BE2C (cell line): Measurements from ENCODE around the gene HRCT1.

Experiments used
- DNase-seq: peaks from one replicate; pipeline ENCODE4 v3.0.0-alpha.2; 2020
- H3K27me3 ChIP-seq: fragments of 250-450 bp; sonication (Bioruptor Pico); 2 replicates; pipeline ENCODE4 v1.5.1; 2020; ENCODE audit warnings: mild to moderate bottlenecking
- H3K36me3 ChIP-seq: fragments of 250-450 bp; sonication (Bioruptor Pico); 2 replicates; pipeline ENCODE4 v1.5.1; 2020; ENCODE audit warnings: mild to moderate bottlenecking
- H3K4me1 ChIP-seq: fragments of 250-450 bp; sonication (Bioruptor Pico); 2 replicates; pipeline ENCODE4 v1.5.1; 2020
- H3K4me3 ChIP-seq: 2 replicates; pipeline ENCODE4 v1.5.1; 2011; ENCODE audit warnings: low read depth, low read length
- H3K9me3 ChIP-seq: fragments of 250-450 bp; sonication (Bioruptor Pico); 2 replicates; pipeline ENCODE4 v1.5.1; 2020
- CTCF ChIP-seq: IDR thresholded peaks from 2 replicates; pipeline ENCODE4 v1.5.1; 2012; ENCODE audit warnings: mild to moderate bottlenecking, low read depth, low read length

HRCT1 gene

GRCh38 chr9:35919212-35920008 is 13.4 kb downstream of the HRCT1 start:
- no peak for DNase-seq
- no peaks in the 10 kb centered on the region for H3K36me3 ChIP-seq
- H3K9me3 ChIP-seq: no peaks in the 10 kb centered on the region
- TF ChIP-seq CTCF: no peak
- H3K4me1 ChIP-seq: 0 out of 2 replicates have a peak, but pooled peaks cover 2% of the 10 kb centered on the region
- H3K4me3 ChIP-seq: no peak overlapping the region
- H3K27me3 ChIP-seq: no peaks in the 10 kb centered on the region

DNA sequence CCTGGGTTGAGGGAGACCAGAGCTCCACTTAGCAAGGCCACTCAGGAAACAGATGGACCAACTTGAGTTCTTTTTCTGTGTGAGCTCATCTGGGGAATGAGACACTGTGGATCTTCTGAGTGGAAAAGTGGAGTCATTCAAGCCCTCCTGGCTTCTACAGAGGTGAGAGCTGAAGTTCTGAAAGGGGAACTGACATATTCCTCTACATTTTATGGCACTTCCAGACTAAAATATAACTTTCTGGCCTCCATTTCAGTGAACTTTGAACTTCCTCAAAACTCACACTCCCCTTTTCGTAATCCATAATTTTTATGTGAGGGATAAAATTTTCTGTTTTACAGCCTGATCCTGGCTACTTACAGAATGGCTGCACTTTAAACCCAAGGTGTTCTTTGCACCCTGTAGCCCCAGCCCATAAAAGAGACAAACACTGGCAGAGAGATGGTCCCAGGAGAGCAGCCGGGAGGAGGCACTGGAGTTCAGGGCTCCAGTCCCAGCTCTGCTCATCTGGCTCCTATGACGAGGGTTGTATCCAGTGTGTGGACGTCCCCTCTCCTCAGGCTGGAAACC is 14.1 kb downstream of the HRCT1 start:
- Histone ChIP-seq H3K27me3 (no peaks in the 10 kb centered on the region), H3K4me1 (no peaks in the 10 kb centered on the region), H3K36me3 (no peaks in the 10 kb centered on the region), H3K9me3 (no peaks in the 10 kb centered on the region), H3K4me3 (no peak overlapping the region)
- no peak for TF ChIP-seq CTCF
- DNase-seq: no peak

GRCh38 chr9:35923598-35923926 is 17.6 kb downstream of the HRCT1 start:
- DNase-seq: no peak
- Histone ChIP-seq H3K4me3 (no peak overlapping the region), H3K9me3 (no peaks in the 10 kb centered on the region), H3K27me3 (no peaks in the 10 kb centered on the region), H3K4me1 (no peaks in the 10 kb centered on the region), H3K36me3 (no peaks in the 10 kb centered on the region)
- TF ChIP-seq CTCF: no peak

DNA sequence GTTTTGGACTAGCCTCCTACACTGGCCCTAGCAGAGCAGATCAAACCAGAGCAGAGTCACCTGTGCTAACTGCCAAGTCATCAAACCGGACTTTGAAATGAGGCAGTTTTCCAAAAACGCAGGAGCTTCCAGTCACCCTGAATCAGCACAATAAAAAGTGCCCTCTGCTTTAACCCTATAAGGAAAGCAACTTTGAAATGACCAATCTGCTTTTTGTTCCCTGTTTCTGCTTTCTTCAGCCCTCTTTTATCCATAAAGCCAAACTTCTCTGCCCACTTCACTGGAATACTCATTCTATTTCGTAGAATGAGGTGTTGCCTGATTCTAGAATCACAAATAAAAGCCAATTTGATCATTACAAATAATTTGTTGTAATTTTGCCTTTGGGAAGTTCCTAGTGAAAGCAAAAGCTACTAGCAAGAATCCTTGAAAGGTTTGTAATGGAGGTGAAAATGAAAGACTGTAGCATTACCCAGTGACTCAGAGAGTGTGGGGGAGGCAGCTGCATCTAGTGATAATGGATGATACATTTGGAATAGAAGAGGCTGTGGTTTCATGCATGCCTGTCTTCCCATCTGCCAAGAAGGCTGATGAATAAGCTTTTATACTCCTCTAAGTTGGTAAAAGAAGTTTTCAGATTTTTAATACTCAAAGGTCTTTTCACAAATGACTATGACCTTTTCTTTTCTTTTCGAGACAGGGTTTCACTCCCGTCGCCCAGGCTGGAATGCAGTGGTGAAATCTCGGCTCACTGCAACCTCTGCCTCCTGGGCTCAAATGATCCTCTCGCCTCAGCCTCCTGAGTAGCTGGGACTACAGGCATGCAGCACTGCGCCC is 18.1 kb downstream of the HRCT1 start:
- DNase-seq: no peak
- no peaks in the 10 kb centered on the region for H3K27me3 ChIP-seq
- H3K4me3 ChIP-seq: no peak overlapping the region
- H3K4me1 ChIP-seq: no peaks in the 10 kb centered on the region
- TF ChIP-seq CTCF: no peak
- H3K36me3 ChIP-seq: no peaks in the 10 kb centered on the region
- no peaks in the 10 kb centered on the region for H3K9me3 ChIP-seq

DNA sequence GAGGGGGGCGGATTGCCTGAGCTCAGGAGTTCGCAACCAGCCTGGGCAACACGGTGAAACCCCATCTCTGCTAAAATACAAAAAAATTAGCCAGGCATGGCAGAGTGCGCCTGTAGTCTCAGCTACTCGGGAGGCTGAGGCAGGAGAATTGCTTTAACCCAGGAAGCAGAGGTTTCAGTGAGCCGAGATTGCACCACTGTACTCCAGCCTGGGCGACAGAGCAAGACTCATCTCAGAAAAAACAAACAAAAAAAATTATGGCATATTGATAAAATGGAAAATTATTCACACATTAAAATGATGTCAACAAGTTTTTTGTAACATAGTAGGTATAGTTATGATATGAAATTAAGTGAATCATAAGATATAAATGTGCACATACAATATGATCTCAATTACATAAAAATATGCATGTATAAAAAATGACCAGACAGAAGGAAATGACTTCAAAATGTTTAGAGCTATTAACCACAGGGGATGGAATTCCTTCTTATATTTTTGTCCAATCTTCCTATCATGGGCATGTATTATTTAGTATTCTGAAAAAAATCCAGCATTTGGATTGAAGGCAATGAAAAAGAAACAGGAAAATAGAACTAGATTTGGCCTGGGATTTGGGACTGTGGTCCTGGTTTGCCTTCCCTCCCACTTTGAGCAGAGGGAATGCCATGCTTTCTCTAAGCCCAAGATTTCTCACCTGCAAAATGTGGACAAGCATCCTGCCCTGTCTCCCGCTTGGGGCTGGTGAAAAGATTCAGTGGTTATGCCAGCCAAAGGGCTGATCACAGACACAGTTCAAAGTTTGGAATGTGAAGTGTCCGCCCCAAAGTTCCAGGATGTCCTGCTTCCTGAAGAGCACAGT is 22.8 kb downstream of the HRCT1 start:
- TF ChIP-seq CTCF: no peak
- Histone ChIP-seq H3K9me3 (no peaks in the 10 kb centered on the region), H3K4me1 (no peaks in the 10 kb centered on the region), H3K4me3 (no peak overlapping the region), H3K27me3 (no peaks in the 10 kb centered on the region), H3K36me3 (no peaks in the 10 kb centered on the region)
- DNase-seq: no peak
